Heart left ventricle (tissue), 16 donors: ENCODE results near the gene HDLBP. TPM values are rescaled to one million over a fixed set of nuclear protein-coding genes. Genes with fewer than 3 reads are reported as not detected.

Experiments
- ATAC-seq, 4 donors: fragments of 200-7000 bp; cut with Tn5 transposase; one replicate each; pipeline ENCODE4 v1.9.1; 2020 to 2022; ENCODE audit warnings: moderate library complexity in 4 of 4, mild to moderate bottlenecking in 3 of 4, moderate number of reproducible peaks in 1 of 4
- DNase-seq, 5 donors: peaks; one replicate each; pipeline ENCODE4 v3.0.0-alpha.2; 2020
- H3K27ac ChIP-seq, 12 donors: fragments of 200-600 bp; sonication (generic) in 4 of 12; one replicate each; pipeline versions ENCODE4 v1.5.0 to v1.8.0; 2016 to 2022; ENCODE audit warnings: mild to moderate bottlenecking in 2 of 12
- H3K27me3 ChIP-seq, 9 donors: fragments of 200-600 bp; sonication (generic) in 2 of 9; one replicate each; pipeline versions ENCODE4 v1.5.1 to v1.8.0; 2016 to 2022; ENCODE audit warnings: mild to moderate bottlenecking in 3 of 9
- H3K36me3 ChIP-seq, 9 donors: fragments of 200-600 bp; sonication (generic) in 2 of 9; one replicate each; pipeline versions ENCODE4 v1.5.0 to v1.8.0; 2018 to 2022; ENCODE audit warnings: mild to moderate bottlenecking in 2 of 9
- H3K4me1 ChIP-seq, 12 donors: fragments of 200-600 bp; sonication (generic) in 4 of 12; one replicate each; pipeline versions ENCODE4 v1.5.0 to v1.8.0; 2016 to 2022; ENCODE audit warnings: mild to moderate bottlenecking in 3 of 12
- H3K4me3 ChIP-seq, 12 donors: fragments of 200-600 bp; sonication (generic) in 4 of 12; one replicate each; pipeline versions ENCODE4 v1.5.0 to v1.8.0; 2017 to 2022; ENCODE audit warnings: mild to moderate bottlenecking in 9 of 12, moderate library complexity in 4 of 12
- H3K9me3 ChIP-seq, 12 donors: fragments of 200-600 bp; sonication (generic) in 4 of 12; one replicate each; pipeline versions ENCODE4 v1.5.0 to v1.8.0; 2016 to 2022; ENCODE audit warnings: mild to moderate bottlenecking in 1 of 12
- CTCF ChIP-seq, 12 donors: fragments of 200-600 bp; sonication (generic) in 4 of 12; IDR thresholded peaks; one replicate each; pipeline versions ENCODE4 v1.5.0 to v1.8.0; 2018 to 2022; ENCODE audit warnings: antibody characterized with exemption in 12 of 12, mild to moderate bottlenecking in 5 of 12
- POLR2A ChIP-seq, 2 donors: fragments of 450-650 bp; IDR thresholded peaks; one replicate each; pipeline ENCODE4 v1.6.1; 2017; ENCODE audit warnings: antibody characterized with exemption in 2 of 2, mild to moderate bottlenecking in 2 of 2, moderate library complexity in 2 of 2
- WGBS, 4 donors: extraction: QIAGEN DNeasy Blood & Tissue Kit in 2 of 4; methylation state at CpG; one replicate each; pipeline versions ENCODE4 v1.1.5 to v1.1.7; 2013 to 2018; 5-methylcytosine and 5-hydroxymethylcytosine counted together
- intact Hi-C, 10 donors: fragments of 100-400 bp; cut with DNase I; formaldehyde crosslinking; loops; one replicate each; pipeline versions ENCODE4 v1.11.1 to v1.14.2; 2022
- polyA plus RNA-seq, 2 donors: library from polyadenylated mRNA; stranded (reverse); fragments of 200-250 nt; gene quantifications; one replicate each; pipeline ENCODE4 v1.2.3, GENCODE V29; 2013
- total RNA-seq, 9 donors: library from RNA; depleted of rRNA in 2 of 9; stranded (reverse); fragments of >200 nt in 2 of 9; fragmentation: NEBNext Ultra II Directional in 3 of 9; extraction: Animal tissue kit (Norgen Biotek cat#: 25700) in 3 of 9; gene quantifications; one replicate each; pipeline versions ENCODE4 v1.1.0 to v1.2.4, GENCODE V29; 2016 to 2023
- donor health status: ischemic (EF 13 %, LVEDD 7.1; RV severe dilation, severe dysfunction).
- donor health status: healthy with polysubstance abuse.
- donor health status: DM: no; HTN: yes; CAD: no.
- donor health status: DM: no; HTN: no; CAD: no.
- donor health status: ischemic (EF 25% LVEDD 6.9; RV normal size, moderate dysfunction).
- donor health status: ischemic (EF 25% LVEDD 5.7; RV mildly dilated, moderate dysfunction).
- donor health status: healthy.
- donor health status: DM: yes; HTN: yes; CAD: no.
- donor health status: ischemic (EF 35%, LVEDD 5.7; RV mildly dilated, moderate dysfunction).
- donor health status: nonischemic (EF 11% LVEDD 7.7; RV severe dilation, severe dysfunction).
- donor health status: DM: yes; HTN: yes; CAD: no.
- donor health status: PGD.
- donor health status: ischemic (EF 29% LVEDD 5.4; RV normal size, mild dysfunction).
- donor health status: nonischemic (EF 23%, LVEDD 6.1; RV moderate dilation, normal function).

HDLBP gene
- total and polyA plus RNA-seq, 11 donors = 220 to 407 (median 343) TPM

- peak in 1 of 5 donors; percentile 54 for DNase-seq
- WGBS, 4 donors = 85 to 95% (median 92%) methylated on average over 12 to 15 of the region's 15 CpGs
- no peak for ATAC-seq
- Histone ChIP-seq H3K36me3 (no peaks in the 10 kb centered on the region), H3K4me1 (no peaks in the 10 kb centered on the region), H3K27me3 (no peaks in the 10 kb centered on the region), H3K4me3 (no peak overlapping the region), H3K9me3 (no peaks in the 10 kb centered on the region), H3K27ac (no peak overlapping the region)
- intact Hi-C loops = no loop called here
- TF ChIP-seq POLR2A (IDR thresholded peaks at IDR 0.05) (no peak), CTCF (IDR thresholded peaks at IDR 0.05) (no peak)
Observed at GRCh38 chr2:241202268-241202585, 113.2 kb downstream of the HDLBP start.

- ATAC-seq = no peak
- no peaks in the 10 kb centered on the region for H3K4me1 ChIP-seq
- no peaks in the 10 kb centered on the region for H3K9me3 ChIP-seq
- TF ChIP-seq CTCF (IDR thresholded peaks at IDR 0.05) (no peak), POLR2A (IDR thresholded peaks at IDR 0.05) (no peak)
- no peak overlapping the region for H3K27ac ChIP-seq
- H3K4me3 ChIP-seq = no peak overlapping the region
- no peaks in the 10 kb centered on the region for H3K36me3 ChIP-seq
- intact Hi-C loops = no loop called here
- WGBS, 4 donors = 83 to 89% (median 85%) methylated on average over 23 to 24 of the region's 24 CpGs
- peak in 2 of 5 donors; percentile 9 to 30 for DNase-seq
- H3K27me3 ChIP-seq = no peaks in the 10 kb centered on the region
Observed at GRCh38 chr2:241201445-241202267, 113.8 kb downstream of the HDLBP start.

- ATAC-seq (no peak), DNase-seq (peak in 1 of 5 donors; percentile 11)
- Histone ChIP-seq H3K27me3 (no peaks in the 10 kb centered on the region), H3K36me3 (no peaks in the 10 kb centered on the region), H3K27ac (no peak overlapping the region), H3K4me1 (no peaks in the 10 kb centered on the region), H3K4me3 (no peak overlapping the region), H3K9me3 (no peaks in the 10 kb centered on the region)
- TF ChIP-seq POLR2A (IDR thresholded peaks at IDR 0.05) (no peak), CTCF (IDR thresholded peaks at IDR 0.05) (no peak)
- intact Hi-C loops = no loop called here
- 84 to 89% (median 87%) methylated on average over 12 to 21 of the region's 21 CpGs for WGBS, 4 donors
Observed at GRCh38 chr2:241200822-241201395, 114.6 kb downstream of the HDLBP start.

- H3K4me3 ChIP-seq = no peak overlapping the region
- no peaks in the 10 kb centered on the region for H3K4me1 ChIP-seq
- H3K27me3 ChIP-seq = no peaks in the 10 kb centered on the region
- intact Hi-C loops = no loop called here
- no peak overlapping the region for H3K27ac ChIP-seq
- H3K36me3 ChIP-seq = no peaks in the 10 kb centered on the region
- peak in 2 of 5 donors; percentile 20 to 39 for DNase-seq
- no peak for ATAC-seq
- 77 to 86% (median 83%) methylated on average over 34 to 42 of the region's 42 CpGs for WGBS, 4 donors
- TF ChIP-seq POLR2A (IDR thresholded peaks at IDR 0.05) = no peak
- no peak for TF ChIP-seq CTCF (IDR thresholded peaks at IDR 0.05)
- no peaks in the 10 kb centered on the region for H3K9me3 ChIP-seq
Observed at GRCh38 chr2:241199897-241200821, 115.3 kb downstream of the HDLBP start.
